Epithelial cell of proximal tubule (primary cell): ENCODE measurements around the gene SNAPC2. TPM values are rescaled to one million over a fixed set of nuclear protein-coding genes. Genes with fewer than 3 reads are reported as not detected.

Source experiments
- DNase-seq: peaks from one replicate; pipeline ENCODE4 v3.0.0-alpha.2; 2011; ENCODE audit warnings: low read depth
- H3K4me3 ChIP-seq: 2 replicates; pipeline ENCODE4 v1.5.1; 2011; ENCODE audit warnings: low read depth, mild to moderate bottlenecking, low read length
- CTCF ChIP-seq: conservative IDR thresholded peaks from 2 replicates; pipeline ENCODE4 v1.5.1; 2012; ENCODE audit warnings: low read depth, mild to moderate bottlenecking, low read length
- total RNA-seq: library from RNA; depleted of rRNA; stranded (reverse); fragments of >200 nt; gene quantifications from 2 replicates; pipeline ENCODE4 v1.2.3, GENCODE V29; 2015

Gene SNAPC2
- total RNA-seq, 1 donor from 2014 or later, result 34.2 TPM

GRCh38 chr19:7933411-7933810, 13.3 kb downstream of the SNAPC2 start:
- TF ChIP-seq CTCF, result peak; percentile 46
- H3K4me3 ChIP-seq, result no peak overlapping the region
- no peak for DNase-seq

- no peak for TF ChIP-seq CTCF
- no peak for DNase-seq
- no peak overlapping the region for H3K4me3 ChIP-seq
Measured at GRCh38 chr19:7933828-7934725, 13.9 kb downstream of the SNAPC2 start.

- DNase-seq, result no peak
- H3K4me3 ChIP-seq, result no peak overlapping the region
- no peak for TF ChIP-seq CTCF
Measured at GRCh38 chr19:7934766-7935165, 14.6 kb downstream of the SNAPC2 start.

- no peak for DNase-seq
- no peak overlapping the region for H3K4me3 ChIP-seq
- no peak for TF ChIP-seq CTCF
Measured at GRCh38 chr19:7940841-7941240, 20.7 kb downstream of the SNAPC2 start.

GRCh38 chr19:7941895-7942596, 21.9 kb downstream of the SNAPC2 start:
- no peak for TF ChIP-seq CTCF
- peak overlapping the region; percentile 93 for H3K4me3 ChIP-seq
- no peak for DNase-seq

- no peak for DNase-seq
- TF ChIP-seq CTCF, result no peak
- peak overlapping the region; percentile 93 for H3K4me3 ChIP-seq
Measured at GRCh38 chr19:7942981-7943443, 22.9 kb downstream of the SNAPC2 start.
